HG02571 (cell line): ENCODE results near the gene IL37.
A peak's percentile ranks its signal among the peaks of the same experiment; 100 is the strongest.

ENCODE experiments used
- ATAC-seq: cut with Tn5 transposase; IDR thresholded peaks from one replicate; pipeline ENCODE4 v1.9.1; 2021; ENCODE audit warnings: mild to moderate bottlenecking, moderate library complexity; ENCODE audit not compliant: unreplicated experiment

Gene IL37

DNA sequence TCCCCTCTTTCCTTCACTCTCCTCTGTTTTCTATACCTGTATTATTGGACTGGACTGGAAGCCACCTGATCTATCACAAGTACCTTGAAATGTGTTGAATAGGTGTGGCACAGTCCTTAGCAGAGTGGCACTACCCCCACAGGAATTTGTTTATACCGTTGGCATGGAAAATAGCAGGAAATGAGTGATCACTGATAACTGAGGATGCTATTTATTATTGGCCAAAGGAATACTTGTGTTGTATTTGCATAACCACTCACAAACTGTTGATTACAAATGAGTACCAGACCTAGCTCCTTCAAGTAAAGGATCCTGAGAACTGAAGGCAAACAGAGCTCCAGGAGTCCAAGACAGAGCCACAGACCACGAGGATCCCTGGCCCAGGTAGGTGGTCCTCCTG, at the start of gene IL37:
Gene IL37 (plus strand): TSS at position 301 of the 400 bp plus-strand sequence. CDS start 1,848 bp downstream, outside the sequence.
- no peak for ATAC-seq

DNA sequence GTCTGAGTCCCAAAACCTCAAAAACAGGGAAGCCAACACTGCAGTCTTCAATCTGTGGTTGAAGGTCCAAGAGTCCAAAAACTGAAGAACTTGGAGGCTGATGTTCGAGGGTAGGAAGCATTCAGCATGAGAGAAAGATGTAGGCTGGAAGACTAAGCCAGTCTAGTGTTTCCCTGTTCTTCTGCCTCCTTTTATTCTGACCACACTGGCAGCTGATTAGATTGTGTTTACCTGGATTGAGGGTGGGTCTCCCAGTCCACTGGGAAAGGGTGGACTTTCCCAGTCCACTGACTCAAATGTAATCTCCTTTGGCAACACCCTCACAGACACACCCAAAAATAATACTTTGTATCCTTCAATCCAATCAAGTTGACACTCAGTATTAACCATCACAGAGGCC, 46.9 kb upstream of the IL37 start:
- no peak for ATAC-seq

- ATAC-seq: no peak
These were observed 44.7 kb upstream of the IL37 start for GRCh38 chr2:112866128-112866835.

- no peak for ATAC-seq
These were observed 43.0 kb upstream of the IL37 start for GRCh38 chr2:112867701-112868631.

- ATAC-seq: no peak
These were observed 41.6 kb upstream of the IL37 start for GRCh38 chr2:112869258-112869842.

- ATAC-seq: no peak
These were observed 39.8 kb upstream of the IL37 start for GRCh38 chr2:112870841-112871835.

DNA sequence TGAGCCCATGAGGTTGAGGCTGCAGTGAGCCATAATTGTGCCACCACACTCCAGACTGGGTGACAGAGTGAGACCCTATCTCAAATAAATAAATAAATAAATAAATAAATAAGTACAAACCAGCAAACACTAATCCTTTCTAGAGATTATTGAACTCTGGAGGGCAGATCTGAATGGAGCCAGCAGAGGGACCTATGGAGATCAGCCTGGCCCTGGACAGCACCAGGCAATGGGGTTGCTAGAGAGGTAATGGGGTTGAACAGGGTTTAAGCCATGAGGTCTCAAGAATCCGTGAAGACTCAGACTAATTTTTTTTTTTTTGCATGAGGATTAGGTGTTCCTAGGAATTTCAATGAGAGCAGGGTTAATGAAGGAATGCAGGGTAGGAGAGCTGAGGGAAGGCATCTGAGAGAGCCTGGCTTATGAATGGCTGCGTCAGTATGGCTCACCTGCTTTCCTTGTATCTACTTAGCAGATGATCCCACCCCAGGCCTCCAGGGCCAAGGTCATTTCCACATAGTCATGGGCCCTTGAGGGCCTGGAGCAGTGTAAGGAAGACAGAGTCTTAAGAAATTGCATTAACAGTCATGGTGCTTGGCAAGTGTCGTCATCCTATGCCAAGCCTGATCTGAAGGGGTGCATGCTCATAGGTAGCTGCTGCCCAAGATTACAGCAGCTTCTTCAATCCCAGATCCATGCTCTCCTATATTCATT, 34.6 kb upstream of the IL37 start:
- ATAC-seq: no peak

DNA sequence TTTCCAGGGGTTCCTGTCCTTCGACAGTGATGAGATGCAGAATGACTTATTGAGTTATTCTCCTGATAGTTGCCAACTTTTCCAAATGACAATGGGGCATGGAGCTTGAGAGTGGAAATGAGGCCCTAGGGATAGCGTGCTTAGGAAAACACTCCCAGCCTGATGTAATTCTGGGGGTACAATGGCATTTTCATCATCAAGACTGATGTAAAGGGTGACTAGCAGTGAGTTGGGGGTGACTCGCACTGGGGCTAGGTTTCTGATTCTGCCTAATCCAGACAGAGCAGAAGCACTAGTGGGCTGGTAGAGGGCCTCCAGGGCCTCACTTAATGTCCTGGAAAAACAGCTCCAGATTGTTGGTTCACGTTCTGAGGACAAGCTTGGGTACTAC, 34.0 kb upstream of the IL37 start:
- ATAC-seq: no peak

DNA sequence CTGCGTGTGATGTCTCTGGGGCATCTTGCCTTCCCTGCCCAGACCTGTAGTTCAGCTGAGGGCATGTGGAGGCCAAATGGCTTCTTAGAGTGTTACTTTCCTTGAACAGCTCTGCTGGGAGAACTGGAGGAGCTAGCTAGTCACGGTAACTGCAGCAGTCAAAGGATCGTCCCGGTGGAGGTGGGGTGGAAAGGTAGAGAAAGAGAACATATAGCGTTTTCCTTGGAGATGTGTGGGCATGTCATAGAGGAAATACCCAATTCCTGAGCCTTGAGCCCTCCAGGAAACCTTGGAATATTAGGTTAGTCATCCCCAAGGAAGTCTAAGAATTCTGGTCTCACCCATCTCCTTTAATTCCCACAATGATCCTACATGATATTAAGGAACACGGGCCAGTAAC, 33.5 kb upstream of the IL37 start:
- no peak for ATAC-seq

DNA sequence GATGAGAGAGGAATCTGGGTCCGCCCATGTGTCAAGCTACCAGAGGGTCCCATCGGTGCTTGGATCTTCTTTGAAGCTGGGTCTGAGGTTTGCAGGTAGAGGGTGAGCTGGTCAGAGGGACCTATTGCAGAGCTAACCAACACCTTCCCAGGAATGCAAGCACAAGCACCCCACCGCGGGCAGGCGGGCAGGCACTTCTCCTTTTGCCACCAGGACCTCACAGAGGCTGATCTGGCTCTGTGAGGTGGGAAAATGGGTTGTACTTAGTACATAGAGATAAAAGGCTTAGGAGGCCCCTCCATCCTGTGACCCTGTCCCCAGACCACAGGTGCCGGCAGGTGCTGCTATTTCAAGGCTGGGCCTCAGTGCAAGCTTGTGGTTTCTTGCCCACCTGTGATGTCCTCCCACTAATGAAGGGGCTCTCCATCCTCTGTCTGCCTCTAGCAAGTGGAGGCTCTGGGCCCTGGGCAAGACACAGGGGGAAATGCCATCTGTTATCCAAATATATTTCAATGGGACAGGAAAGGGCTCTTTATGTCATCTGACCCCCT, 31.4 kb upstream of the IL37 start:
- ATAC-seq: no peak

DNA sequence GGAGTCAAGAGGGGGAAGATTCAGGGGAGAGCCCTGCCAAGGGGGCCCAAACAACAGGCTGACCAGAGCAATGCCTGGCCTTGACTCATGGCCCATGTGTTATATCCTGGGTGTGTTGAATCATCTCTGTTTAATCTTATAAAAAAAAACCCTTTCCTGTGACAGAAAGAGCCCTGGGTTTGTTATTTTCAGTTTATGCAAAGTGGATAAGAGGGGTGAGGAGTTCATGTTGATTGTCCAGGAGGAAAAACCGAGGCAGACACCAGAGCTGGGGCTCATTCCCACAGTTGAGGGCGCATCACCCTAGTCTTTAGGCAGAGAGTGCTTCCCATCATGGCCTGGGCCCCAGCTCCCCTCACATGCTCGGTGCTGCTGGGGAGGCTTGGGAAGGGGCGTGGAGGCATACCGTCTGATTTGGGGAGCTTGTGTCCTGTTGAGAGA, 30.9 kb upstream of the IL37 start:
- no peak for ATAC-seq

GRCh38 chr2:112880696-112881095, 30.3 kb upstream of the IL37 start:
- no peak for ATAC-seq

GRCh38 chr2:112881217-112881985, 29.6 kb upstream of the IL37 start:
- ATAC-seq: peak; percentile 71

DNA sequence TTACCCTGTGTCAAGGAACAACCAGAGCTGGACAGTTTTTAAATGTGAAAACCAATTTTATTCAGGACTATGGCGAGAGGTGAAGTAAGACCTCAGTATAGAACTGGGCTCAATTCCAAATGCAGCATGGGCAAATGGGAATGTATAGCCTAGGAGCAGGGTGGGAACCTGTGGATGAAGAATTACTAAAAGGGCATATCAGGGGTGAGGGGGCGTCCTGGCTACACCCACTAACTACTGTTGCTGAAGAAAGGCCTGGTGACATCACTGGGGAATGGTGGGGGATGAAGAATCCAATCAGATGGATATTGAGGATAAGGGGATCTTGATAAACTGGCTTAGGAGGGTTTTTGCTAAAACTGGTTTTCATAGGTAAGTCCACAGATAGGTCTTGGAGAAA, 27.3 kb upstream of the IL37 start:
- ATAC-seq: no peak

GRCh38 chr2:112884869-112885505, 26.0 kb upstream of the IL37 start:
- ATAC-seq: no peak

DNA sequence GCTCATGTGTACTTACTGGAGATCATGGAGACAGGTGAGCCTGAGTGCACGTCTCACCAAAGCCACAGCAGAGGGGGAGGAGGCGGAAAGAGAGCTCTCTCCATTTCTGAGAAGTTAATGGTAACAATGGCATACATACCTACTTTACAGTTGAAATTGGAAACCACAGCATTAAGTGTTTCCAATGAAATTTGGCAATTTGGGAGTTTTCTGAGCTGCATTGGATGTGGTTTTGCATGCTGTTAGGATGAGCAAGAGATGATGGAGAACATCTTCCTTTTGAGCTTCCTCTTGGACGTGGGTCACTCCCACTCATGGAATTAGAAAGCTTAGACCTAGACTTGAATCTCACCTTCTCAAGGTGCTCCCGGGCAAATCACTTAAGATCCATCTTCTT, 25.5 kb upstream of the IL37 start:
- no peak for ATAC-seq

DNA sequence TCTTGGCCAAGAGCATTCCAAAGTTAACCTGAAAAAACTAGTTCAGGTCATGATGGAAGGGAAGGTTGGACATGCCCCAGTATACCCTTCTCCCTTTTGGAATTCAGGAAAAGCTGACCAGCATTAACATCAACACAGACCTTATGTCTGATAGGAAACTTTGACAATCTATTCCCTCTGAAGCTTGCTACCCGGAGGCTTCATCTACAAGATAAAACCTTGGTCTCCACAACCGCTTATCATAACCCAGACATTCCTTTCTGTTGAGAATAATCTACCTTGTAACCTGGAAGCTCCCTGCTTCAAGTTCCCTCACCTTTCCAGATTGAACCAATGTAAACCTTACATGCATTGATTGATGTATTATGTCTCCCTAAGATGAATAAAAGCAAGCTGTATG, 24.7 kb upstream of the IL37 start:
- no peak for ATAC-seq
